ENCODE data around the gene WDR1. TPM values are rescaled to one million over a fixed set of nuclear protein-coding genes. Genes with fewer than 3 reads are reported as not detected.

Gene WDR1
- polyA plus RNA-seq, 3 donors, result 206 to 251 (median 243) TPM

- Mint-ChIP-seq H3K27ac (no peak overlapping the region), H3K27me3 (ENCODE audit: low read depth in 3 of 3) (peaks cover 2% of the 10 kb centered on the region in 3 donors), H3K4me1 (peaks cover 5% of the 10 kb centered on the region), H3K36me3 (no peaks in the 10 kb centered on the region), H3K4me3 (no peak overlapping the region), H3K9me3 (peaks cover 0 to 2% (median 0%) of the 10 kb centered on the region in 7 donors)
- Histone ChIP-seq H4K20me1 (ENCODE audit: insufficient read depth, low read length) (no peaks in the 10 kb centered on the region), H3K9me3 (replicated peaks in 1 of 2; ENCODE audit: control insufficient read depth in 1 of 2, insufficient read depth in 1 of 2, low read length in 2 of 2) (no peaks in the 10 kb centered on the region), H3K4me1 (ENCODE audit: control insufficient read depth in 1 of 2, insufficient read depth in 2 of 2, low read length in 2 of 2) (peaks cover 0 to 3% of the 10 kb centered on the region in 2 donors), H3K27me3 (ENCODE audit: control insufficient read depth in 2 of 2, insufficient read depth in 2 of 2, low read length in 2 of 2) (no peaks in the 10 kb centered on the region), H3K27ac (ENCODE audit: low read depth in 1 of 2, low read length in 2 of 2) (no peak overlapping the region), H3K79me2 (ENCODE audit: insufficient read depth, low read length) (no peaks in the 10 kb centered on the region), H3K4me2 (replicated peaks; ENCODE audit: extremely low read depth, low read length, poor library complexity, severe bottlenecking) (no peak overlapping the region), H2AFZ (ENCODE audit: insufficient read depth, low read depth, low read length, poor library complexity, severe bottlenecking) (no peak overlapping the region), H3K9ac (ENCODE audit: insufficient read depth, low read length, poor library complexity, severe bottlenecking) (no peak overlapping the region), H3K36me3 (replicated peaks in 1 of 2; ENCODE audit: control insufficient read depth in 1 of 2, insufficient read depth in 2 of 2, low read length in 2 of 2) (no peaks in the 10 kb centered on the region), H3K4me3 (replicated peaks in 1 of 3; ENCODE audit: low read depth in 2 of 3, low read length in 3 of 3) (no peak overlapping the region)
- intact Hi-C loops (cut with micrococcal nuclease), result no loop called here
- no peak for DNase-seq
- 98% methylated on average over 4 of the region's 6 CpGs for WGBS (ENCODE audit: insufficient coverage)
- TF ChIP-seq, protein P1, sequence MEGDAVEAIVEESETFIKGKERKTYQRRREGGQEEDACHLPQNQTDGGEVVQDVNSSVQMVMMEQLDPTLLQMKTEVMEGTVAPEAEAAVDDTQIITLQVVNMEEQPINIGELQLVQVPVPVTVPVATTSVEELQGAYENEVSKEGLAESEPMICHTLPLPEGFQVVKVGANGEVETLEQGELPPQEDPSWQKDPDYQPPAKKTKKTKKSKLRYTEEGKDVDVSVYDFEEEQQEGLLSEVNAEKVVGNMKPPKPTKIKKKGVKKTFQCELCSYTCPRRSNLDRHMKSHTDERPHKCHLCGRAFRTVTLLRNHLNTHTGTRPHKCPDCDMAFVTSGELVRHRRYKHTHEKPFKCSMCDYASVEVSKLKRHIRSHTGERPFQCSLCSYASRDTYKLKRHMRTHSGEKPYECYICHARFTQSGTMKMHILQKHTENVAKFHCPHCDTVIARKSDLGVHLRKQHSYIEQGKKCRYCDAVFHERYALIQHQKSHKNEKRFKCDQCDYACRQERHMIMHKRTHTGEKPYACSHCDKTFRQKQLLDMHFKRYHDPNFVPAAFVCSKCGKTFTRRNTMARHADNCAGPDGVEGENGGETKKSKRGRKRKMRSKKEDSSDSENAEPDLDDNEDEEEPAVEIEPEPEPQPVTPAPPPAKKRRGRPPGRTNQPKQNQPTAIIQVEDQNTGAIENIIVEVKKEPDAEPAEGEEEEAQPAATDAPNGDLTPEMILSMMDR (IDR thresholded peaks at IDR 0.05), result no peak
These were observed 26.6 kb upstream of the WDR1 start for GRCh38 chr4:10143171-10143570.

GRCh38 chr4:10140866-10141759 lies 24.5 kb upstream of the WDR1 start:
- H3K4me3 ChIP-seq (replicated peaks in 1 of 3; ENCODE audit: low read depth in 2 of 3, low read length in 3 of 3), result no peak overlapping the region
- H3K27ac ChIP-seq (ENCODE audit: low read depth in 1 of 2, low read length in 2 of 2), result no peak overlapping the region
- Mint-ChIP-seq H3K9me3 (peaks cover 0 to 2% (median 0%) of the 10 kb centered on the region in 7 donors), H3K4me3 (no peak overlapping the region), H3K27me3 (ENCODE audit: low read depth in 3 of 3) (peaks cover 0 to 2% (median 2%) of the 10 kb centered on the region in 3 donors), H3K36me3 (no peaks in the 10 kb centered on the region), H3K4me1 (peaks cover 5% of the 10 kb centered on the region), H3K27ac (no peak overlapping the region)
- H3K27me3 ChIP-seq (ENCODE audit: control insufficient read depth in 2 of 2, insufficient read depth in 2 of 2, low read length in 2 of 2), result no peaks in the 10 kb centered on the region
- H3K9me3 ChIP-seq (replicated peaks in 1 of 2; ENCODE audit: control insufficient read depth in 1 of 2, insufficient read depth in 1 of 2, low read length in 2 of 2), result no peaks in the 10 kb centered on the region
- intact Hi-C loops (cut with micrococcal nuclease), result no loop called here
- H4K20me1 ChIP-seq (ENCODE audit: insufficient read depth, low read length), result no peaks in the 10 kb centered on the region
- H3K79me2 ChIP-seq (ENCODE audit: insufficient read depth, low read length), result no peaks in the 10 kb centered on the region
- DNase-seq, result no peak
- TF ChIP-seq, protein P1 (IDR thresholded peaks at IDR 0.05), result no peak
- H3K4me2 ChIP-seq (replicated peaks; ENCODE audit: extremely low read depth, low read length, poor library complexity, severe bottlenecking), result no peak overlapping the region
- H3K36me3 ChIP-seq (replicated peaks in 1 of 2; ENCODE audit: control insufficient read depth in 1 of 2, insufficient read depth in 2 of 2, low read length in 2 of 2), result no peaks in the 10 kb centered on the region
- WGBS (ENCODE audit: insufficient coverage), result 97% methylated on average over 5 of the region's 10 CpGs
- H2AFZ ChIP-seq (ENCODE audit: insufficient read depth, low read depth, low read length, poor library complexity, severe bottlenecking), result no peak overlapping the region
- no peak overlapping the region for H3K9ac ChIP-seq (ENCODE audit: insufficient read depth, low read length, poor library complexity, severe bottlenecking)
- H3K4me1 ChIP-seq (ENCODE audit: control insufficient read depth in 1 of 2, insufficient read depth in 2 of 2, low read length in 2 of 2), result peaks cover 0 to 3% of the 10 kb centered on the region in 2 donors

Measured in CD14-positive monocyte (primary cell).